OCI-LY1 (cell line): ENCODE data around the gene PCED1B.

Experiments
- H2AFZ ChIP-seq: fragments of 200-600 bp; sonication (generic), shearing (Covaris generic); 2 replicates; pipeline ENCODE4 v1.6.0; 2014; ENCODE audit warnings: antibody characterized with exemption, mild to moderate bottlenecking, low read length
- H3F3A ChIP-seq: fragments of 200-600 bp; sonication (generic), shearing (Covaris generic); 2 replicates; pipeline ENCODE4 v1.6.0; 2014; ENCODE audit warnings: mild to moderate bottlenecking, antibody characterized with exemption, low read length, moderate library complexity; ENCODE audit not compliant: insufficient read depth
- H3K27ac ChIP-seq: fragments of 200-600 bp; sonication (generic); 2 replicates; pipeline ENCODE4 v1.5.1; 2014; ENCODE audit warnings: low read length, mixed run types, mild to moderate bottlenecking, low read depth; ENCODE audit not compliant: poor library complexity, severe bottlenecking
- H3K27me3 ChIP-seq: fragments of 200-600 bp; sonication (generic); 2 replicates; pipeline ENCODE4 v1.6.0; 2014; ENCODE audit warnings: antibody characterized with exemption, mild to moderate bottlenecking, low read length, moderate library complexity; ENCODE audit not compliant: insufficient read depth
- H3K36me3 ChIP-seq: fragments of 200-600 bp; sonication (generic); 2 replicates; pipeline ENCODE4 v1.6.1; 2014; ENCODE audit warnings: mild to moderate bottlenecking, antibody characterized with exemption, low read length, moderate library complexity, mixed read lengths; ENCODE audit not compliant: insufficient read depth
- H3K4me1 ChIP-seq: fragments of 200-600 bp; sonication (generic); 2 replicates; pipeline ENCODE4 v1.5.1; 2014; ENCODE audit warnings: mild to moderate bottlenecking, low read length, moderate library complexity; ENCODE audit not compliant: insufficient read depth, severe bottlenecking
- H3K4me2 ChIP-seq: fragments of 200-600 bp; sonication (generic), shearing (Covaris generic); 2 replicates; pipeline ENCODE4 v1.6.1; 2014; ENCODE audit warnings: low read length
- H3K4me3 ChIP-seq: fragments of 200-600 bp; sonication (generic); 2 replicates; pipeline ENCODE4 v1.5.1; 2014; ENCODE audit warnings: low read length, low read depth, mild to moderate bottlenecking, mixed read lengths; ENCODE audit not compliant: poor library complexity, severe bottlenecking
- H3K79me2 ChIP-seq: fragments of 200-600 bp; shearing (Covaris generic); 2 replicates; pipeline ENCODE4 v1.6.1; 2016; ENCODE audit warnings: mixed run types, low read length, mixed read lengths; ENCODE audit not compliant: insufficient read depth
- H3K9ac ChIP-seq: fragments of 200-600 bp; sonication (generic), shearing (Covaris generic); 2 replicates; pipeline ENCODE4 v1.6.1; 2014; ENCODE audit warnings: mild to moderate bottlenecking, low read length, mixed read lengths
- H3K9me2 ChIP-seq: fragments of 200-600 bp; sonication (generic), shearing (Covaris generic); 2 replicates; pipeline ENCODE4 v1.6.1; 2014; ENCODE audit warnings: low read depth, mild to moderate bottlenecking, low read length, mixed read lengths
- H3K9me3 ChIP-seq: fragments of 200-600 bp; shearing (Covaris generic); 2 replicates; pipeline ENCODE4 v1.6.1; 2014; ENCODE audit warnings: low read length, mixed read lengths
- H4K20me1 ChIP-seq: fragments of 200-600 bp; sonication (generic), shearing (Covaris generic); 2 replicates; pipeline ENCODE4 v1.6.0; 2016; ENCODE audit warnings: mild to moderate bottlenecking, low read length; ENCODE audit not compliant: insufficient read depth
- CTCF ChIP-seq: fragments of 200-600 bp; sonication (generic), shearing (Covaris generic); IDR thresholded peaks from 2 replicates; pipeline ENCODE4 v1.5.1; 2017; ENCODE audit warnings: mild to moderate bottlenecking, antibody characterized with exemption, low read length, moderate library complexity, mixed read lengths
- EZH2 ChIP-seq: fragments of 200-600 bp; sonication (generic), shearing (Covaris generic); IDR thresholded peaks from 2 replicates; pipeline ENCODE4 v1.8.0; 2017; ENCODE audit warnings: borderline replicate concordance, mixed run types, mild to moderate bottlenecking, antibody characterized with exemption, low read length, moderate library complexity, mixed read lengths

The PCED1B gene

GRCh38 chr12:47099610-47100009 lies 20.2 kb downstream of the PCED1B start:
- Histone ChIP-seq H3F3A (no peaks in the 10 kb centered on the region), H3K4me1 (no peaks in the 10 kb centered on the region), H3K4me3 (no peak overlapping the region), H3K4me2 (no peak overlapping the region), H4K20me1 (no peaks in the 10 kb centered on the region), H2AFZ (no peak overlapping the region), H3K36me3 (no peaks in the 10 kb centered on the region), H3K79me2 (no peaks in the 10 kb centered on the region), H3K27me3 (no peaks in the 10 kb centered on the region; the same call in 1 of the 2 replicates), H3K9ac (no peak overlapping the region), H3K9me2 (no peaks in the 10 kb centered on the region), H3K9me3 (no peaks in the 10 kb centered on the region), H3K27ac (no peak overlapping the region)
- TF ChIP-seq EZH2 (no peak), CTCF (no peak)

DNA sequence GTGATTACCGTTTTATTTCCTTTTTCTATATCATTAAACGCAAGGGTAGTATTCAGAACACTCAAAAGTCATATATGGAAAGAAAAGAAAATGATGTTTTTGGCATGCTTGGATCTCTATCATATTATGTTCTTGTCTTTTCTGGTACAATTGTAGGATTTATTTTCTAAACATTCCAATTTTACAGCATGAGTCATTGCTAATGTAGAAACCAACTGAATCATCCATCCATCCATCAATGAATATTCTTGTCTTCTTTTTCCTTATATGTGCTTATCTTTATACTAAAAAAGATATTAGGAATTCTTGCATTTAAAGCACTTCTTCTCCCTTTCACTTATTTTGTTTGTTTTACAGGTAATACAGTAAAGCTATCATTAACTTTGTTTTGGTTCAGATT lies 20.7 kb downstream of the PCED1B start:
- Histone ChIP-seq H3K79me2 (no peaks in the 10 kb centered on the region), H3K27me3 (no peaks in the 10 kb centered on the region; the same call in 1 of the 2 replicates), H3K9me3 (no peaks in the 10 kb centered on the region), H3F3A (no peaks in the 10 kb centered on the region), H3K4me3 (no peak overlapping the region), H3K9ac (no peak overlapping the region), H3K4me1 (no peaks in the 10 kb centered on the region), H3K4me2 (no peak overlapping the region), H3K9me2 (no peaks in the 10 kb centered on the region), H2AFZ (no peak overlapping the region), H4K20me1 (no peaks in the 10 kb centered on the region), H3K36me3 (no peaks in the 10 kb centered on the region), H3K27ac (no peak overlapping the region)
- TF ChIP-seq EZH2 (no peak), CTCF (no peak)

DNA sequence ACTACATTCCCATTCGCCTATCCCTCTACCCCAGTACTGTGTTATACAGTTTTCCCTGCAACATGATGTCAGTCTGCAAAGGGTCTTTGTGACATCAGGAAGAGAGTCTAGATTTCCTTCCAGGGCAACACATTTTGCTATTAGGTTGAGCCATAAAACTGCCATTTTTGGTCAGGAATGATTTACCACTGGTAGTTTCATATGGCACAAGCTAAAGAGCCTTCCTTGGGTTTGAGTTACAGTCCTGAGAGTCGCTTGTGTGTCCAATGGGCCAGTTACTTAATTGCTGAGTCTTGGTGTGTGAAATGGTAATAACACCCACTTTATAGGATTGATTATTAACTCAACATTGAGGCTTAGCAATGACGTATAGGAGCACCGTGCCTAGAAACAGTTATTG lies 23.0 kb downstream of the PCED1B start:
- Histone ChIP-seq H3K79me2 (no peaks in the 10 kb centered on the region), H3K36me3 (no peaks in the 10 kb centered on the region), H4K20me1 (no peaks in the 10 kb centered on the region), H3K9me2 (no peaks in the 10 kb centered on the region), H3F3A (no peaks in the 10 kb centered on the region), H3K9ac (no peak overlapping the region), H3K4me1 (no peaks in the 10 kb centered on the region), H3K27me3 (no peaks in the 10 kb centered on the region; the same call in 1 of the 2 replicates), H3K9me3 (no peaks in the 10 kb centered on the region), H3K4me2 (no peak overlapping the region), H3K4me3 (no peak overlapping the region), H3K27ac (no peak overlapping the region), H2AFZ (no peak overlapping the region)
- TF ChIP-seq CTCF (no peak), EZH2 (no peak)
